Thymus (tissue), 11 donors: ENCODE measurements around the gene MACROD2. TPM values are rescaled to one million over a fixed set of nuclear protein-coding genes. Genes with fewer than 3 reads are reported as not detected.

Experiments
- DNase-seq, 9 donors: peaks; one replicate each; pipeline ENCODE4 v3.0.0-alpha.2; 2013; ENCODE audit warnings: low spot score in 9 of 9, low read depth in 6 of 9, missing footprints in 1 of 9
- H3K27ac ChIP-seq, 2 donors: one replicate each; pipeline ENCODE4 v1.5.1; 2013; ENCODE audit warnings: control low read depth in 1 of 2, low read depth in 1 of 2, low read length in 1 of 2, mild to moderate bottlenecking in 1 of 2, moderate library complexity in 1 of 2
- H3K27me3 ChIP-seq, 2 donors: one replicate each; pipeline ENCODE4 v1.5.1; 2013; ENCODE audit warnings: low read length in 1 of 2; ENCODE audit not compliant: control insufficient read depth in 2 of 2, insufficient read depth in 1 of 2
- H3K36me3 ChIP-seq, 2 donors: one replicate each; pipeline ENCODE4 v1.5.1; 2013; ENCODE audit warnings: low read length in 1 of 2, mild to moderate bottlenecking in 1 of 2, moderate library complexity in 1 of 2; ENCODE audit not compliant: control insufficient read depth in 2 of 2, insufficient read depth in 2 of 2
- H3K4me1 ChIP-seq, 2 donors: one replicate each; pipeline ENCODE4 v1.5.1; 2013; ENCODE audit warnings: low read length in 2 of 2; ENCODE audit not compliant: control insufficient read depth in 2 of 2, insufficient read depth in 2 of 2
- H3K4me3 ChIP-seq, 2 donors: one replicate each; pipeline ENCODE4 v1.5.1; 2013; ENCODE audit warnings: low read length in 2 of 2, control low read depth in 1 of 2, mild to moderate bottlenecking in 1 of 2
- H3K9me3 ChIP-seq, 2 donors: one replicate each; pipeline ENCODE4 v1.5.1; 2013; ENCODE audit warnings: low read length in 1 of 2, mild to moderate bottlenecking in 1 of 2; ENCODE audit not compliant: control insufficient read depth in 2 of 2, insufficient read depth in 1 of 2
- WGBS: extraction: QIAGEN DNeasy Blood & Tissue Kit; methylation state at CpG from one replicate; pipeline ENCODE4 v1.1.7; 2013; 5-methylcytosine and 5-hydroxymethylcytosine counted together
- polyA plus RNA-seq: library from polyadenylated mRNA; stranded (reverse); fragments of 200-250 nt; gene quantifications from one replicate; pipeline ENCODE4 v1.2.3, GENCODE V29; 2013
- total RNA-seq: library from RNA; stranded (reverse); fragments of 120-200 nt; gene quantifications from one replicate; pipeline ENCODE4 v1.2.4, GENCODE V29; 2013
- donor health status: healthy.

The MACROD2 gene
- total and polyA plus RNA-seq, 2 donors, result 1.6 to 4.2 TPM

- 98% methylated on average over 1 of the region's 1 CpG for WGBS
- DNase-seq, result no peak
- no peaks in the 10 kb centered on the region for H3K4me1 ChIP-seq
- no peak overlapping the region for H3K27ac ChIP-seq
- no peaks in the 10 kb centered on the region for H3K27me3 ChIP-seq
- no peak overlapping the region for H3K4me3 ChIP-seq
- H3K36me3 ChIP-seq, result no peaks in the 10 kb centered on the region
- H3K9me3 ChIP-seq, result no peaks in the 10 kb centered on the region
These were observed 1236.9 kb downstream of the MACROD2 start for GRCh38 chr20:15232243-15232642.

- H3K4me1 ChIP-seq, result no peaks in the 10 kb centered on the region
- no peaks in the 10 kb centered on the region for H3K27me3 ChIP-seq
- H3K27ac ChIP-seq, result no peak overlapping the region
- H3K4me3 ChIP-seq, result no peak overlapping the region
- 84% methylated on average over 2 of the region's 2 CpGs for WGBS
- DNase-seq, result no peak
- H3K9me3 ChIP-seq, result no peaks in the 10 kb centered on the region
- H3K36me3 ChIP-seq, result no peaks in the 10 kb centered on the region
These were observed 1240.3 kb downstream of the MACROD2 start for GRCh38 chr20:15235471-15236198.

- WGBS, result 9% methylated on average over 1 of the region's 1 CpG
- no peak overlapping the region for H3K4me3 ChIP-seq
- no peaks in the 10 kb centered on the region for H3K27me3 ChIP-seq
- H3K27ac ChIP-seq, result no peak overlapping the region
- no peaks in the 10 kb centered on the region for H3K4me1 ChIP-seq
- H3K9me3 ChIP-seq, result no peaks in the 10 kb centered on the region
- peak in 8 of 9 donors; percentile 9 to 67 (median 27) for DNase-seq
- no peaks in the 10 kb centered on the region for H3K36me3 ChIP-seq
These were observed 1241.5 kb downstream of the MACROD2 start for GRCh38 chr20:15236812-15237211.

- H3K4me3 ChIP-seq, result no peak overlapping the region
- H3K9me3 ChIP-seq, result no peaks in the 10 kb centered on the region
- no peak overlapping the region for H3K27ac ChIP-seq
- no peaks in the 10 kb centered on the region for H3K27me3 ChIP-seq
- H3K36me3 ChIP-seq, result no peaks in the 10 kb centered on the region
- DNase-seq, result no peak
- no peaks in the 10 kb centered on the region for H3K4me1 ChIP-seq
- WGBS, result 97% methylated on average over 3 of the region's 3 CpGs
These were observed 1244.4 kb downstream of the MACROD2 start for GRCh38 chr20:15239542-15240206.

GRCh38 chr20:15240801-15241200 lies 1245.5 kb downstream of the MACROD2 start:
- WGBS, result 97% methylated on average over 1 of the region's 1 CpG
- no peaks in the 10 kb centered on the region for H3K4me1 ChIP-seq

GRCh38 chr20:15241681-15242080 lies 1246.4 kb downstream of the MACROD2 start:
- H3K4me1 ChIP-seq, result no peaks in the 10 kb centered on the region
- no peaks in the 10 kb centered on the region for H3K27me3 ChIP-seq
- no peaks in the 10 kb centered on the region for H3K36me3 ChIP-seq
- H3K4me3 ChIP-seq, result no peak overlapping the region
- no peak overlapping the region for H3K27ac ChIP-seq
- no peak for DNase-seq
- H3K9me3 ChIP-seq, result no peaks in the 10 kb centered on the region

More at GRCh38 chr20:15240801-15241200, 1245.5 kb downstream of the MACROD2 start:
- Histone ChIP-seq H3K9me3 (no peaks in the 10 kb centered on the region), H3K4me3 (no peak overlapping the region), H3K27me3 (no peaks in the 10 kb centered on the region), H3K36me3 (no peaks in the 10 kb centered on the region), H3K27ac (no peak overlapping the region)
- DNase-seq, result no peak

GRCh38 chr20:15242773-15243172 lies 1247.5 kb downstream of the MACROD2 start:
- H3K36me3 ChIP-seq, result no peaks in the 10 kb centered on the region
- no peak overlapping the region for H3K27ac ChIP-seq
- H3K9me3 ChIP-seq, result no peaks in the 10 kb centered on the region
- WGBS, result 73% methylated on average over 3 of the region's 3 CpGs
- no peaks in the 10 kb centered on the region for H3K27me3 ChIP-seq
- no peaks in the 10 kb centered on the region for H3K4me1 ChIP-seq
- no peak for DNase-seq
- H3K4me3 ChIP-seq, result no peak overlapping the region

GRCh38 chr20:15245896-15246295 lies 1250.6 kb downstream of the MACROD2 start:
- 85% methylated on average over 2 of the region's 2 CpGs for WGBS
- no peak overlapping the region for H3K4me3 ChIP-seq
- H3K9me3 ChIP-seq, result no peaks in the 10 kb centered on the region
- no peak for DNase-seq
- no peaks in the 10 kb centered on the region for H3K36me3 ChIP-seq
- peaks cover 0 to 2% of the 10 kb centered on the region in 2 donors for H3K4me1 ChIP-seq
- no peaks in the 10 kb centered on the region for H3K27me3 ChIP-seq
- H3K27ac ChIP-seq, result no peak overlapping the region

GRCh38 chr20:15248618-15249395 lies 1253.5 kb downstream of the MACROD2 start:
- peaks cover 0 to 2% of the 10 kb centered on the region in 2 donors for H3K4me1 ChIP-seq
- no peaks in the 10 kb centered on the region for H3K36me3 ChIP-seq
- no peaks in the 10 kb centered on the region for H3K9me3 ChIP-seq
- no peak overlapping the region for H3K4me3 ChIP-seq
- WGBS, result 94% methylated on average over 7 of the region's 7 CpGs
- DNase-seq, result peak in 1 of 9 donors; percentile 8
- no peaks in the 10 kb centered on the region for H3K27me3 ChIP-seq
- H3K27ac ChIP-seq, result no peak overlapping the region
